GM18870 (cell line): ENCODE results near the gene MSH5.
"Not testable (repeated sequence)": the region's sequence is repeated elsewhere in the genome, so short reads cannot be mapped to it uniquely, and the experiment has no call there.

ENCODE experiments used
- ATAC-seq: cut with Tn5 transposase; IDR thresholded peaks from one replicate; pipeline ENCODE4 v1.9.1; 2021; ENCODE audit warnings: moderate library complexity; ENCODE audit not compliant: unreplicated experiment

MSH5 gene

GRCh38 chr6:31776989-31777666, 37.3 kb downstream of the MSH5 start, which contains the start of gene VWA7:
Gene VWA7 (minus strand): TSS chr6:31777328. CDS start chr6:31776779, 549 bp downstream.
- no peak for ATAC-seq

- no peak for ATAC-seq
Measured at GRCh38 chr6:31777667-31778050, 37.9 kb downstream of the MSH5 start.

GRCh38 chr6:31778193-31778592, 38.4 kb downstream of the MSH5 start:
- no peak for ATAC-seq

GRCh38 chr6:31778999-31779885, 39.4 kb downstream of the MSH5 start:
- ATAC-seq: no peak

GRCh38 chr6:31779908-31780307, 40.1 kb downstream of the MSH5 start:
- no peak for ATAC-seq

- no peak for ATAC-seq
Measured at GRCh38 chr6:31780507-31781243, 40.9 kb downstream of the MSH5 start.

- ATAC-seq: no peak
Measured at GRCh38 chr6:31781244-31782125, 41.7 kb downstream of the MSH5 start.

- ATAC-seq: no peak
Measured at GRCh38 chr6:31782126-31782855, 42.5 kb downstream of the MSH5 start.

GRCh38 chr6:31784098-31784925, 44.5 kb downstream of the MSH5 start:
- ATAC-seq: no peak

- ATAC-seq: no peak
Measured at GRCh38 chr6:31785475-31785874, 45.7 kb downstream of the MSH5 start.

GRCh38 chr6:31791324-31792089, 51.7 kb downstream of the MSH5 start:
- no peak for ATAC-seq

- no peak for ATAC-seq
Measured at GRCh38 chr6:31792090-31792374, 52.2 kb downstream of the MSH5 start.

- no peak for ATAC-seq
Measured at GRCh38 chr6:31792761-31793171, 53.0 kb downstream of the MSH5 start.

- ATAC-seq: not testable (repeated sequence)
Measured at GRCh38 chr6:31793927-31794245, 54.1 kb downstream of the MSH5 start.

GRCh38 chr6:31794294-31794865, 54.6 kb downstream of the MSH5 start:
- ATAC-seq: no peak

- no peak for ATAC-seq
Measured at GRCh38 chr6:31794866-31795615, 55.2 kb downstream of the MSH5 start.

GRCh38 chr6:31795616-31796298, 56.0 kb downstream of the MSH5 start, which contains the start of gene VARS1:
Gene VARS1 (minus strand): TSS chr6:31795752. CDS start chr6:31795217, 535 bp downstream.
- ATAC-seq: no peak
